ENCODE data around the gene RBBP5. TPM values are rescaled to one million over a fixed set of nuclear protein-coding genes. Genes with fewer than 3 reads are reported as not detected.

RBBP5 gene, protein sequence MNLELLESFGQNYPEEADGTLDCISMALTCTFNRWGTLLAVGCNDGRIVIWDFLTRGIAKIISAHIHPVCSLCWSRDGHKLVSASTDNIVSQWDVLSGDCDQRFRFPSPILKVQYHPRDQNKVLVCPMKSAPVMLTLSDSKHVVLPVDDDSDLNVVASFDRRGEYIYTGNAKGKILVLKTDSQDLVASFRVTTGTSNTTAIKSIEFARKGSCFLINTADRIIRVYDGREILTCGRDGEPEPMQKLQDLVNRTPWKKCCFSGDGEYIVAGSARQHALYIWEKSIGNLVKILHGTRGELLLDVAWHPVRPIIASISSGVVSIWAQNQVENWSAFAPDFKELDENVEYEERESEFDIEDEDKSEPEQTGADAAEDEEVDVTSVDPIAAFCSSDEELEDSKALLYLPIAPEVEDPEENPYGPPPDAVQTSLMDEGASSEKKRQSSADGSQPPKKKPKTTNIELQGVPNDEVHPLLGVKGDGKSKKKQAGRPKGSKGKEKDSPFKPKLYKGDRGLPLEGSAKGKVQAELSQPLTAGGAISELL
- total RNA-seq: 9.2 and 15.6 TPM in 2 replicates

DNA sequence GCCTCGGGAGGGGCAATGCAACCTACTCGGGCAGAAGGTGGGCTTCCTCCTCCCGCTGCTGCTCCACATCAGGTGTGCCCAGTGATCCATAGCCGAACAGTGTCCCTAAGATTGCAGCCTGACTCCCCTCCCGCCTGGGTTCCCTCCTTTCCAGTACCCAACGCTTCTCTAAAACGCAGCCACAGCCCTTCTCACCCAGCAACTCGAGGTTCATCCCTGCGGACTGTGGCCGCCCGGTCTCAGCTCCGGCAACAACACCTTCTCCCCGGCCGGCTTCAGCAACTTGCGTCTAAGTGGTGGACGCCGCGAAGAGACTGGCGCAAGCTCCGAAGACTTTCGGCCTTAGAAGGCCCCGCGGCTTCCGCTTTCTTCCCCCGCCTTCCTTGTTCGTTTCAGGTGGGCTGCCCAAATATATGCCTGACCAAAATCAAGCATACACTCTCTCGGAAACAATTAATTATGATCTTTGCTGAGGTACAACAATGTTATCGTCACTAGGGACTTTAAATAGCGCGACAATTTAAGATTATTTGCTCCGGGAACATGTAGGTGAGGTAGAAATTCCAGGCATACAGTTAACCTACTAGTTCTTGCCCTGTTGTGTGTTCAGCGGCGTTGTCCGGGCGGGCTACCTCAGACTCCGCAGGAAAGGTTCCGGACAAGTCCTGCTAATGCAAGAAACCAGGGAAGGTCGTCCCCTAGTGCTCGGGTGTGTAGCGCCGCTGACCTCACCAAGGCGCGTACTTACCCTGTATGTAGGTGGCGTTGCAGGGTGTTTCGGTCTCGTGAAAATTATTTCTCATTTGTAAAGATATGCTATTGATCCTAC is at the start of gene RBBP5:
Gene RBBP5 (minus strand): TSS at position 319 of the 829 bp plus-strand sequence. CDS start 105 bp downstream, at position 214.

GRCh38 chr1:205084360-205084759 is 37.4 kb downstream of the RBBP5 start, which contains the start of gene TMEM81:
Gene TMEM81 (minus strand): TSS chr1:205084460. CDS start chr1:205084320, 140 bp downstream.

GRCh38 chr1:205042911-205043806 is 78.6 kb downstream of the RBBP5 start, which contains the start of gene CNTN2:
Gene CNTN2 (plus strand): TSS chr1:205043212. CDS start chr1:205053186, 9,974 bp downstream.

Other genes with a start within 250 kb of the RBBP5 start
- gene CNTN2, start 78.8 kb downstream of the RBBP5 start, total RNA-seq: not detected in 2 replicates
- 2.2 TPM in 1 of 2 replicates, not detected in the other for gene TMEM81, start 37.5 kb downstream of the RBBP5 start, total RNA-seq
- 5.4 and 8.3 TPM in 2 replicates for gene DSTYK, start 89.7 kb upstream of the RBBP5 start, total RNA-seq
- gene TMCC2, start 106.0 kb upstream of the RBBP5 start, total RNA-seq: 0.18 and 1.1 TPM in 2 replicates
- 8.6 and 14.3 TPM in 2 replicates for gene NUAK2, start 199.8 kb upstream of the RBBP5 start, total RNA-seq
- 0.18 TPM in 1 of 2 replicates, not detected in the other for gene KLHDC8A, start 234.9 kb upstream of the RBBP5 start, total RNA-seq